HEK293T (cell line): ENCODE data around the gene CUBN.

Source experiments
- CTCF ChIA-PET: fragments of 350-600 bp; formaldehyde crosslinking; extraction: SDS; loops from one replicate; lab custom pipeline; 2021; ENCODE audit warnings: antibody characterized with exemption, inconsistent platforms; lab: Yijun Ruan, JAX
- POLR2A ChIA-PET: fragments of 350-600 bp; formaldehyde crosslinking; extraction: SDS; loops from one replicate; lab custom pipeline; 2020; ENCODE audit warnings: antibody characterized with exemption, inconsistent platforms; lab: Yijun Ruan, JAX
- DNase-seq: peaks from one replicate; pipeline ENCODE4 v3.0.0; 2012; ENCODE audit warnings: mixed read lengths; ENCODE audit errors: extremely low spot score
- ARNT ChIP-seq: fragments of 450-650 bp; IDR thresholded peaks from 2 replicates; pipeline ENCODE4 v1.6.1; 2017; ENCODE audit warnings: mild to moderate bottlenecking
- BHLHE40 ChIP-seq: fragments of 450-650 bp; IDR thresholded peaks from 2 replicates; pipeline ENCODE4 v1.6.1; 2016; ENCODE audit warnings: mild to moderate bottlenecking, moderate library complexity, borderline replicate concordance
- CTBP1 ChIP-seq: fragments of 450-650 bp; IDR thresholded peaks from 2 replicates; pipeline ENCODE4 v1.6.1; 2016; ENCODE audit warnings: borderline replicate concordance
- ELF4 ChIP-seq: fragments of 450-650 bp; IDR thresholded peaks from 2 replicates; pipeline ENCODE4 v1.6.1; 2017; ENCODE audit warnings: antibody characterized with exemption
- FOXA1 ChIP-seq: fragments of 450-650 bp; IDR thresholded peaks from 2 replicates; pipeline ENCODE4 v1.6.1; 2016; ENCODE audit warnings: mild to moderate bottlenecking
- FOXK2 ChIP-seq: fragments of 450-650 bp; IDR thresholded peaks from 2 replicates; pipeline ENCODE4 v1.6.1; 2016; ENCODE audit warnings: mild to moderate bottlenecking
- FOXM1 ChIP-seq: fragments of 450-650 bp; IDR thresholded peaks from 2 replicates; pipeline ENCODE4 v1.6.1; 2017; ENCODE audit warnings: mild to moderate bottlenecking, borderline replicate concordance
- HDGF ChIP-seq: fragments of 450-650 bp; IDR thresholded peaks from 2 replicates; pipeline ENCODE4 v1.6.1; 2017; ENCODE audit warnings: antibody characterized with exemption, borderline replicate concordance
- L3MBTL2 ChIP-seq: fragments of 450-650 bp; conservative IDR thresholded peaks from 2 replicates; pipeline ENCODE4 v1.6.1; 2016; ENCODE audit warnings: mild to moderate bottlenecking
- LEF1 ChIP-seq: fragments of 450-650 bp; IDR thresholded peaks from 2 replicates; pipeline ENCODE4 v1.6.1; 2017; ENCODE audit warnings: mild to moderate bottlenecking, borderline replicate concordance
- NFRKB ChIP-seq: fragments of 450-650 bp; IDR thresholded peaks from 2 replicates; pipeline ENCODE4 v1.6.1; 2016; ENCODE audit warnings: mild to moderate bottlenecking, moderate library complexity
- SP1 ChIP-seq: fragments of 450-650 bp; IDR thresholded peaks from 2 replicates; pipeline ENCODE4 v1.6.1; 2017
- SUZ12 ChIP-seq: fragments of 450-650 bp; IDR thresholded peaks from 2 replicates; pipeline ENCODE4 v1.6.1; 2016; ENCODE audit warnings: mild to moderate bottlenecking
- TARDBP ChIP-seq: fragments of 450-650 bp; IDR thresholded peaks from 2 replicates; pipeline ENCODE4 v1.6.1; 2016
- ZNF384 ChIP-seq: fragments of 450-650 bp; IDR thresholded peaks from 2 replicates; pipeline ENCODE4 v1.6.1; 2016
- TF ChIP-seq, protein P1 (sequence below): fragments of 450-650 bp; IDR thresholded peaks from 2 replicates; pipeline ENCODE4 v1.6.1; 2016

Gene CUBN

DNA sequence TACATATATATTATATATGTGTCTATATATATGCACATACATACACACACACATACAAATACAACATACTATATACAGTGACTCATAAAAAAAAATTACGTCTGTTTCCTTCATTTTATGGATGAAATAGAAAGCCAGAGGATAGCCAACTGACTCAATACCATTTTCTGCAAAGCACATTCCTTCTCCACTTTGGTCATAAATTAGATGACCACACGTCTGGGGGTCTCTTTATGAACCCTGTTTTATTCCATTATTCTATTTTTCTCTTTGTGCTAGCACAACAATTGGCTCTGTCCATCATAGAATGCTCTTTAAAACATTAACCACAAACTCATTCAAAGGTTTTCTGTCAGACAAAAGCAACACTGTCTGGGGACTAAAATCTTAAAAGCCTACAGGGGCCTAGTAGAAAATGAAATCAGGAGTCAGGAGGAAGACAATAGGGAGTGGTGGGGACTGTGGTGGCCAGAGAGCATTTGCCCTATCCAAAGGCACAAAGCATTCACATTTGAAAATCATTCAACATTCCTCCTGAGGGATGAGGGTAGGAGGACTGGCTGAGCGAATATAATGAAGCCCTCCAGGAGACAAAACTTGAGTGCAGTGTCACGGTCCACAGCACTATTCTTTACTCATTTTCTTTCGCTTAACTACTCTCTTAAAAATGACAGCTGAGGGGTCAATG is 4.3 kb downstream of the CUBN start:
- no peak for DNase-seq
- TF ChIP-seq ARNT: no peak
- no peak for TF ChIP-seq HDGF
- TF ChIP-seq FOXK2: no peak
- TF ChIP-seq FOXM1: no peak
- ChIA-PET CTCF (no interaction called here), POLR2A (interaction anchor here (1.4 kb wide), 1 partner anchor 9 kb away, joined by 3 read pairs; no protein-coding TSS in a partner anchor)

DNA sequence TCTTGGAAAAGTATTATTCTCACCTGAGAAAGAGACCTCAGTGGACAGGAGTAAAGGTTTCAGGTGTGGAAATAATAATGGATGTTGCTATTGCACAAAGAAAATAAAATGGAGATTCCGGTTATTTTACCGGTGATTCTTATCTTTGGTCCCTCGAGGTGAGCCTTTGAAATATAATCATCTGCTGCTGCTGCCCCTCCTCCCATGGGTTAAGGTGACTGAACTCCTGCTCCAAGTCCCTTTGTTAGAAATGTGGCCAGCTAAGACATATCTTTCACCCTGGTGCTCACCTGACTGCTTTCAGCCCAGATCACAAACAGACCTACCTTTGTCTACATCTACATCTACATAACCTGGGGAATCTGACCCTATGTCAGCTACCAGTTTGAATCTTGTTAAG is 5.7 kb downstream of the CUBN start:
- DNase-seq: no peak
- CTCF ChIA-PET: no interaction called here
- TF ChIP-seq LEF1: no peak
- TF ChIP-seq, protein P1, sequence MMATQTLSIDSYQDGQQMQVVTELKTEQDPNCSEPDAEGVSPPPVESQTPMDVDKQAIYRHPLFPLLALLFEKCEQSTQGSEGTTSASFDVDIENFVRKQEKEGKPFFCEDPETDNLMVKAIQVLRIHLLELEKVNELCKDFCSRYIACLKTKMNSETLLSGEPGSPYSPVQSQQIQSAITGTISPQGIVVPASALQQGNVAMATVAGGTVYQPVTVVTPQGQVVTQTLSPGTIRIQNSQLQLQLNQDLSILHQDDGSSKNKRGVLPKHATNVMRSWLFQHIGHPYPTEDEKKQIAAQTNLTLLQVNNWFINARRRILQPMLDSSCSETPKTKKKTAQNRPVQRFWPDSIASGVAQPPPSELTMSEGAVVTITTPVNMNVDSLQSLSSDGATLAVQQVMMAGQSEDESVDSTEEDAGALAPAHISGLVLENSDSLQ: no peak
- no peak for TF ChIP-seq HDGF
- TF ChIP-seq FOXA1: no peak
- no peak for TF ChIP-seq FOXM1
- no peak for TF ChIP-seq CTBP1
- no peak for TF ChIP-seq L3MBTL2
- TF ChIP-seq TARDBP: no peak
- TF ChIP-seq FOXK2: no peak

DNA sequence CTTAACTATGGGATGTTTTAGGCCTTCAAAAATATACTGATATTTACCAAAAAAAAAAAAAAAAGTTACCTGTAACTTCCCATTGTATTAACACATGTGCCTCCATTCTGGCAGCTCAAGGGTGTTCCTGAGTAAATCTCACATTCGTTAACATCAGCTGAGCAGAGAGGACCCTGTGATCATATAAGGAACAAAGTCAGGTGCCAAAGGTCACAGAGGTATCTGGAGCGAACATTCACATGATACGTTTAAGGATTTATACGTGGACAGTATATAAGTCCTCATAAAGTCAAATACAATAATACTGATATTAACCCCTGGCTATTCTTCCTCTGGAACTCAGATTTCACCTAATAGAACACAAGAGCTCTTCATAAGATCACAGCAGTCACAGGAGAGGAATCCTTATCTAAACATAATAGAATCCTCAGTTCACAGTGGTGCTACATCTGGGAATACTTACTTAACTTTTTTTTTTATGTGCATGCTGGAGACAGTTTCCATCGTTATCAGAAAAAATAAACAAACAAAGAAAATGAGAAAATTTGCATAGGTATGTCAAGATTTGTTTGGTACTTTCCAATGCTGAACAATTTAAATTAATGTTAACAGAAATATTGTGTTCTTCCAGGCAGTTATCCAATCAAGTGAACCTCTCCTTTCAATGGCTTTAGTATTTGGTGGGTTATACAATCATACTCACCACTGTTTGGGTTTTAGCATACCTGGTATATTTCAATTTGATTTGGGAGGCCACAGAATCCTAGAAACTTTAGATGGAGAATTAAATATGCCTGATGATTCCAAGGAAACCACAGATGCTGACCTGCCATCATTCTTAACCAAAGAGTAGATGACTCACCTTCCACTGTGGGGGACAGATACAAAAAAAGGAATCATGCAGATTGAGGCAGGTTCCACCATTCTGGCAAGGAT is 6.6 kb downstream of the CUBN start:
- CTCF ChIA-PET: interaction anchor here (0.5 to 0.6 kb wide), 2 partner anchors 116 to 1236 kb away, joined by 4 to 5 read pairs; no protein-coding TSS in a partner anchor
- no peak for TF ChIP-seq FOXK2
- TF ChIP-seq, protein P1: no peak
- TF ChIP-seq ARNT: no peak
- no peak for TF ChIP-seq SP1
- no peak for TF ChIP-seq HDGF
- TF ChIP-seq ZNF384: no peak
- no peak for TF ChIP-seq BHLHE40
- TF ChIP-seq L3MBTL2: no peak
- TF ChIP-seq CTBP1: no peak
- no peak for TF ChIP-seq NFRKB
- TF ChIP-seq ELF4: no peak
- TF ChIP-seq LEF1: no peak
- TF ChIP-seq TARDBP: no peak
- no peak for TF ChIP-seq SUZ12
- POLR2A ChIA-PET: interaction anchor here (0.6 to 2.0 kb wide), 3 partner anchors 77 to 248 kb away, joined by 3 to 5 read pairs (median 5); no protein-coding TSS in a partner anchor
- no peak for DNase-seq

More for the DNA sequence above, 5.7 kb downstream of the CUBN start:
- POLR2A ChIA-PET: no interaction called here

DNA sequence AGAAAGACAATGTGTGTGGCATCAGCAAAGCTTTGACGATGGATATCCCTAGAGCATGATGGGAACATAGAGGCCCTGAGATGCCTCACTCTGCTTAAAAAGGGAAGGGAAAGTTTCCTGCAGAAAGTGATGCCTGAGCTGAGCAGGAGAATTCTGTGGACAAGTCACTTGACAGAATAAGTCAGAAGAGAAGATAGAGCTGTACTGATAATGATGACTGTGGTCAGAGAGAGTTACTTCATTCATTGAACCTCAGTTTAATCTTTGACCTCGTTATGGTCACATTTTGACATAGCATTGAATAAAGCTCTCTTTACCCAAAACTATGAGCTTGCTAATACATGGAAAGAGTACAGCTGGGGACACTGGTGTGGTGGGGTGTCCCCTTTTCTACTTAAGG is 7.6 kb downstream of the CUBN start:
- POLR2A ChIA-PET: interaction anchor here (0.6 to 2.0 kb wide), 3 partner anchors 78 to 247 kb away, joined by 3 to 5 read pairs (median 5); no protein-coding TSS in a partner anchor
- CTCF ChIA-PET: interaction anchor here (0.5 to 0.6 kb wide), 2 partner anchors 117 to 1235 kb away, joined by 4 to 5 read pairs; no protein-coding TSS in a partner anchor

DNA sequence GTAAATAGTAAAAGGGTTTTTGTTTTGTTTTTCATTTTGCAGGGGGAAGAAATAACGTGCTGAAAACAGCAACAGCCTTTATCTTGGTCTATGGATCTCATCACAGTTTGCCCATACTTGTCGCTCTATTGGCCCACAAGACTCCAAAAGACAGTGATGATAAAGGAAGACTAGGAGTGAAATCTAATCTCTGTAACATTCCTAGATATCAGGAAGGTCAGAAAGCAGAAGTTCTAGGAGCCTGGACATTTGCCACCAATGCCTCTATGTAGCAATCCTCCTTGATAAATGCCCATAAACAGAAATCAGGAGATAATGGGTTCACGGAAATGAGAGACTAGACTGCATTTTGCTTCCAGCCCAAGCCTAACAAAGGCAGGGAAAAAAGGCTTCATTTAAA is 8.9 kb downstream of the CUBN start:
- CTCF ChIA-PET: no interaction called here
- DNase-seq: no peak
- POLR2A ChIA-PET: no interaction called here
- TF ChIP-seq ARNT (no peak), CTBP1 (no peak), FOXA1 (no peak), HDGF (no peak), TARDBP (no peak), NFRKB (no peak), ZNF384 (no peak), SUZ12 (no peak), FOXK2 (no peak), FOXM1 (no peak)

More for the DNA sequence above, 7.6 kb downstream of the CUBN start:
- DNase-seq: no peak
- TF ChIP-seq, protein P1: no peak
- TF ChIP-seq ELF4 (no peak), HDGF (no peak), FOXA1 (no peak), FOXK2 (no peak), ARNT (no peak), SUZ12 (no peak), NFRKB (no peak), BHLHE40 (no peak), L3MBTL2 (no peak), TARDBP (no peak), SP1 (no peak)

DNA sequence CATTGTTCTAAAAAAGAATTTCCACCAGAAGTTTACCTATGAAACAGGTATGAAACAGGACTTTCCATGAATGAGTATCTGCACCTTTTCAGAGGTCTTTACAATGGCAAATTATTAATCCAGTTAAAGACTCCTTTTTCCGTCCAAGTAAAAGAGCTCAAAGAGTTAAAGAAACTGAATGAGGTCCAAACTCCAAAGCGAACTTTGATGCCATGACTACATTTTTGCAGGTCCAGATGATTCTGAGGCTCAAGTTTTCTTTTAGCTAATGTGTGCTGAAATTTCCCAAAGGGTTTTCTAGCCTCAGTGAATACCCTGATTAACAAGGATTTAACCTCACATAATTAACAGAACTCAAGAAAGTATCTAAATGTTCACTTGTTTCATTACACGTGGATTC is 9.8 kb downstream of the CUBN start:
- ChIA-PET CTCF (no interaction called here), POLR2A (no interaction called here)
- DNase-seq: no peak
- TF ChIP-seq SUZ12 (no peak), SP1 (no peak), BHLHE40 (no peak), FOXK2 (no peak), LEF1 (no peak), ARNT (no peak), HDGF (no peak), NFRKB (no peak), L3MBTL2 (no peak), FOXM1 (no peak), TARDBP (no peak), ELF4 (no peak)
- TF ChIP-seq, protein P1: no peak
